Raji (cell line): ENCODE data around the gene GSG1L.

ENCODE experiments used
- POLR2A ChIP-seq: IDR thresholded peaks from 2 replicates; pipeline ENCODE4 v1.6.1; 2011; ENCODE audit warnings: low read depth, low read length, control low read depth; ENCODE audit not compliant: insufficient read depth

The GSG1L gene

GRCh38 chr16:28086186-28087139 is 22.9 kb upstream of the GSG1L start:
- TF ChIP-seq POLR2A = no peak

DNA sequence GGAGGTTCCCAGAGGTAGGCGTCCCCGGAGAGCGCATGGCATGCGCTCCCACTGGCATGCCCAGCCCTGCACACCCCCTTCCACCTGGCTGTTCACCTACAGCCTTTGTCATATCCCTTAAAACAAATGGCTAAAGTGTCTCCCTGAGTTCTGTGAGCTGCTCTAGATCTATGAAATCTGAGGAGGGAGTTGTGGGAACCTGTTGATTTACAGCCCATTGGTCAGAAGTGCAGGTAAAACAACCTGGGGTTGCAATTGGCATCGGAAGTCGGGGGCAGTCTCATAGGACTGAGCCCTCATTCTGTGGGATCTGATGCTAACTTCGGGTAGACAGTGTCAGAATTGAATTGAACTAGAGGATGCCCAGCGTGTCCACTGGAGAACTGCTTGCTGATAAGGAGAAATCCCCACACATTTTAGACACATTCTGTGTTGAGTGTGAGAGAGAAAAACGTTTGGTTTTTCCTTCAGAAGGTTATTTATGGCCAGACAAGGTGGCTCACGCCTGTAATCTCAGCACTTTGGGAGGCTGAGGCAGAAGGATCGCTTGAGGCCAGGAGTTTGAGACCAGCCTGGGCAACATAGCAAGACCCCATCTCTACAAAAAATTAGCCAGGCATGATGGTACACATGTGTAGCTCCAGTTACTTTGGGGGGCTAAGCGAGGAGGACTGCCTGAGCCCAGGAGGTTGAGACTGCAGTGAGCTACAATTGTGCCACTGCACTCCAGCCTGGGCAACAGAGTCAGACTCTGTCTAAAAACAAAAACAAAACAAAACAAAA is 22.1 kb upstream of the GSG1L start:
- TF ChIP-seq POLR2A = no peak

- no peak for TF ChIP-seq POLR2A
Measured at GRCh38 chr16:28084209-28084608, 20.7 kb upstream of the GSG1L start.

GRCh38 chr16:28082624-28083023 is 19.1 kb upstream of the GSG1L start:
- no peak for TF ChIP-seq POLR2A

DNA sequence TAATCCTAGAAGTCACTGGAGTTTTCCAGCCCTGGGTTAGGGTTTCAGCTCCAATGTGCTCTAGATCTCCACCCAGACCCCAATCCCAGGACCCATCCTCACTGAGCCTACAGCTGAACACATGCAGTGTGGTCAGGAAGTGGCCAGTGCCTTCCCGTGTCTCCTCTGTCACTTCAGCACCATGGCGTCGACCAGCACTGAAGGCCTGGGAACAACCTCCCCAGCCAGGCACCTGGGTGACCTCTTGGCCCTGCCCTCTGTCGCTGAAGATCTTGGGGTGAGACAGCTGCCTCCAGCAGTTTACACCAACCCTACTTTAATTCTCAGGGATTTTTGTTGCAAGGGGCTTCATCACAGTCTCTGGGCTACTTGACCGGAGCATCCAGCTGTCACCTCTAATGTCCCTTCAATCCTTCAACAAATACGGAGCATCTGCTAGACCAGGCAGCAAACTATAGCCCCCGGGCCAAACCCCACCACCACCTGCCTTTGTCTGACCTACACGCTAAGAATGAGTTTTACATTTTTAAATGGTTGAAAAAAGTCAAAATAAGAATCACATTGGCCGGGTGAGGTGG is 18.0 kb upstream of the GSG1L start:
- no peak for TF ChIP-seq POLR2A

DNA sequence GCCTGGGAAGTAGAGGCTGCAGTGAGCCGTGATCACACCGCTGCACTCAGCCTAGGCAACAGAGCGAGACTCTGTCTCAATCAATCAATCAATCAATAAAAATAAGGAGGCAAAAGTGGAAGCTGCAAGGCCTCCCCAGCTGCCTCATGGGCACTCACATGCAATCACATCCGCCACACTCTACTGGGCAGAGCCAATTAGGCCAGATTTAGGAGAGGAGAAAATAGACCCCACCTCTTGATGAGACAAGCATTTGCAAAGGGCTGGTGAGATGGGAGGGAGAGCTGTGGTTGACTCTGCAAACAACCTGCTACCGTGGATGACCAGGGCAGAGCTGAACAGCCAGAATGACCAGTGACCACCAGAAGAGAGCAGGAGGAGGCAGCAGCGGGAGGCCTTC is 14.7 kb upstream of the GSG1L start:
- TF ChIP-seq POLR2A = no peak

- no peak for TF ChIP-seq POLR2A
Measured at GRCh38 chr16:28073836-28074235, 10.3 kb upstream of the GSG1L start.

DNA sequence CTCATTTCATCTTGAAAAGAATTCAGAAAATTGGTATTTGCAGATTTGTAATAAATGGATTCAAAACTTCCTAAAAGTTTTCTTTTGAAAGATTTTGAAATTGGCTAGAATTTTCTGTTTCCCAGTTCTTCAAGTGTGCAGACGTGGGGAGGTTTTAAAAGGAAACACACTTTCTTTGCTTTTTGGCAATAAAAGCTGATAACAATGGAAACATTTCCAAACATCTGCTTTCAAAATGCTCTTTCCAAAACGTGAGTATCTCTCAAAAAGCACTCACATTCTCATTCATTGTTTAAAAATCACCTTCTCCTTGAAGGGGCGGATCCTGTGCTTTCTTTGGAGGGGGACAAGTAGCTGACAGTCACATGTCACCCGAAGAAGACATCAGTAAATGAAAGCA is 8.6 kb upstream of the GSG1L start:
- TF ChIP-seq POLR2A = no peak

DNA sequence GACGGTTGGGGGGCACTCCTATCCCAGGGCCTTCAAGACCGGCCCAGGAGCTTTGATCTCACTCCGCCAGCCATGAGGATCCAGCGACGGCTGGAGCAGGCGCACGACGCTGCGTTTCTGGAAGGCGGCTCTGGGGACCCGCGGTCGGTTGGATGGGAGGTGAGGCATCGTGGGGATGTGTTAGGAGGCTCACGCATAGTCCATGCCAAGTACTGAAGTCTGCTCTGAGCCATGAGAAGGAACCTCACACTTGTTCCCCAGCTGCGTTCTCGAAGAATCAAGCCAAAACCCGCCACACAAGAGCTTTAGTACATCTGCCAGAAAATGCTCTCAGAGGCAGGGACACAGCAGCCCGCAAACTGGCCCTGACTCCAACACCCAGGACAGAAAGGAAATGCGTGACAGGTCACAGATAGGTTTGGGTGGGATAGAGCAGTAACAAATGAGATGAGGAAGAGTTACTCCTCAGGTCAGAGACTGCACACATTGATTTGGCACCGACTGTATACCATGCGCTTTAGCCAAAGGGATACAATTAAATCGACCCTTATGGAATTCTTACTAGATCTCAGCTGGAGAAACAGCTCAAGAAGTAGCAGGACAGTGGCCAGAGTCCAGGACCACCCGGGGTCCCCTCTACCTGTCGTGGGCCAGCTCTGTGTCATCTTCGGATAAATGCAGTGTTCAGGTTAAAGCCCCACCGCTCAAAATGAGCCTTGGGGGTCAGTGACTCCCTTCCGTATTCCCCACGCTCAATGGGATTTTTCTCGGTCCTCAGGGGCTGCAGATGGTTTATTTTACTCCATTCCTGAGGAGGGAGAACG is 6.7 kb upstream of the GSG1L start:
- TF ChIP-seq POLR2A = no peak

- no peak for TF ChIP-seq POLR2A
Measured at GRCh38 chr16:28068976-28069375, 5.5 kb upstream of the GSG1L start.

GRCh38 chr16:28067604-28068379 is 4.3 kb upstream of the GSG1L start:
- no peak for TF ChIP-seq POLR2A

- no peak for TF ChIP-seq POLR2A
Measured at GRCh38 chr16:28064706-28065249, 1.3 kb upstream of the GSG1L start.

GRCh38 chr16:28064150-28064549 is 636 bp upstream of the GSG1L start:
- no peak for TF ChIP-seq POLR2A
